GM06990 (cell line): ENCODE data around the gene CCDC197.
A peak's percentile ranks its signal among the peaks of the same experiment; 100 is the strongest.

Experiments used
- DNase-seq: peaks from one replicate; pipeline ENCODE4 v3.0.0-alpha.2; 2011; ENCODE audit not compliant: insufficient read length; ENCODE audit errors: extremely low read depth
- H3K27me3 ChIP-seq: replicated peaks from 2 replicates; pipeline ENCODE4 v1.6.0; 2011; ENCODE audit warnings: low read length; ENCODE audit not compliant: control insufficient read depth, insufficient read depth
- H3K36me3 ChIP-seq: 2 replicates; pipeline ENCODE4 v1.5.1; 2011; ENCODE audit warnings: low read length; ENCODE audit not compliant: control insufficient read depth, insufficient read depth
- H3K4me3 ChIP-seq: replicated peaks from 2 replicates; pipeline ENCODE4 v1.5.1; 2011; ENCODE audit warnings: low read depth, mild to moderate bottlenecking, control low read depth, low read length
- CTCF ChIP-seq: IDR thresholded peaks from 2 replicates; pipeline ENCODE4 v1.5.1; 2011; ENCODE audit warnings: low read length, control low read depth, mild to moderate bottlenecking, inconsistent platforms; ENCODE audit not compliant: insufficient read depth, poor library complexity, severe bottlenecking

CCDC197 gene

GRCh38 chr14:93977790-93978581, 19.1 kb upstream of the CCDC197 start:
- Histone ChIP-seq H3K36me3 (no peaks in the 10 kb centered on the region), H3K27me3 (no peaks in the 10 kb centered on the region), H3K4me3 (no peak overlapping the region)
- no peak for TF ChIP-seq CTCF
- peak; percentile 77 for DNase-seq

- Histone ChIP-seq H3K4me3 (no peak overlapping the region), H3K27me3 (no peaks in the 10 kb centered on the region), H3K36me3 (no peaks in the 10 kb centered on the region)
- TF ChIP-seq CTCF: no peak
- no peak for DNase-seq
Measured at GRCh38 chr14:93978735-93979134, 18.4 kb upstream of the CCDC197 start.

GRCh38 chr14:93980456-93981201, 16.5 kb upstream of the CCDC197 start:
- no peaks in the 10 kb centered on the region for H3K36me3 ChIP-seq
- TF ChIP-seq CTCF: no peak
- no peak for DNase-seq
- no peaks in the 10 kb centered on the region; the same call in 1 of the 2 replicates for H3K27me3 ChIP-seq
- H3K4me3 ChIP-seq: no peak overlapping the region

GRCh38 chr14:93981316-93982229, 15.5 kb upstream of the CCDC197 start:
- no peak for TF ChIP-seq CTCF
- Histone ChIP-seq H3K27me3 (no peaks in the 10 kb centered on the region; the same call in 1 of the 2 replicates), H3K36me3 (no peaks in the 10 kb centered on the region), H3K4me3 (no peak overlapping the region)
- no peak for DNase-seq

GRCh38 chr14:93982230-93983007, 14.7 kb upstream of the CCDC197 start:
- DNase-seq: no peak
- Histone ChIP-seq H3K4me3 (no peak overlapping the region), H3K36me3 (no peaks in the 10 kb centered on the region), H3K27me3 (no peaks in the 10 kb centered on the region; the same call in 1 of the 2 replicates)
- no peak for TF ChIP-seq CTCF
